Measurements from ENCODE around the gene TESK1. TPM values are rescaled to one million over a fixed set of nuclear protein-coding genes. Genes with fewer than 3 reads are reported as not detected.

TESK1 gene
- polyA plus RNA-seq, 1 experiment, result 32.6 TPM

DNA sequence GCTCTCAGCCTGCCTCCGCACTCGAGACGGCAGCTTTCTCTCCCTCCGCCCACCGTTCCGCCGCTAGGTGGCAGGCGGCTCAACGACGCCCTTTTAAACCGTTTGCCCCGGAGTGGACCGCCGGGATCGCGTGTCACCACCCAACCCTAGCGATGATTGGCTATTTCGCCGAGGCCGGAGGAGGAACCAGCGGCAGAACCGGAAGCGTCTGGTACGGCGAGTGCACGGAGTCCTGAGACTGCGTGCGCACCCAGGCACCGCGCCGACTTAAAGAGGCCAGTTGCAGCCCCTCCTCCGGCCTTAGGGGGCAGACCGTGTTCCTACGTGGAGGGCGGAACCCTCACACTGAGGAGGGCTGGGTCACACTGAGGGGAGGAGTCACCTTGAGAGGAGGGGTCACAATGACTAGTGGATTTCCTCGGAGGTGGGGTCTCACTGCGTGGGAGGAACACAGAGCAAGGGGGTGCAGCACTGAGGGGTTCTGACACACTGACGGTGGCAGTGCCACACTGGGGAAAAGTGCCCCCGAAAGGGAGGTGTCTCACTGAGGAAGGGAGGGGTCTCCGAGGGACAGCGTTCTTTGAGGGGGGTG, 980 bp upstream of the TESK1 start:
- H3K27me3 ChIP-seq (ENCODE audit: control insufficient read depth, insufficient read depth, low read length), result no peaks in the 10 kb centered on the region
- DNase-seq (ENCODE audit: low read depth), result peak; percentile 95
- peak overlapping the region; percentile 59 for H3K4me3 ChIP-seq (ENCODE audit: low read depth, low read length)
- ChIA-PET CTCF (interaction anchor here (0.7 to 1.5 kb wide), 12 partner anchors 18 to 480 kb away, joined by 3 to 6 read pairs (median 3); partner anchors contain the start of genes CREB3, RUSC2 and TLN1), POLR2A (interaction anchor here (0.6 kb wide), 1 partner anchor 54 kb away, joined by 3 read pairs; the partner anchor contains the start of genes CCDC107 and RMRP)
- H3K36me3 ChIP-seq (ENCODE audit: control insufficient read depth, insufficient read depth, low read length), result peaks cover 13% of the 10 kb centered on the region
- TF ChIP-seq, protein P1, sequence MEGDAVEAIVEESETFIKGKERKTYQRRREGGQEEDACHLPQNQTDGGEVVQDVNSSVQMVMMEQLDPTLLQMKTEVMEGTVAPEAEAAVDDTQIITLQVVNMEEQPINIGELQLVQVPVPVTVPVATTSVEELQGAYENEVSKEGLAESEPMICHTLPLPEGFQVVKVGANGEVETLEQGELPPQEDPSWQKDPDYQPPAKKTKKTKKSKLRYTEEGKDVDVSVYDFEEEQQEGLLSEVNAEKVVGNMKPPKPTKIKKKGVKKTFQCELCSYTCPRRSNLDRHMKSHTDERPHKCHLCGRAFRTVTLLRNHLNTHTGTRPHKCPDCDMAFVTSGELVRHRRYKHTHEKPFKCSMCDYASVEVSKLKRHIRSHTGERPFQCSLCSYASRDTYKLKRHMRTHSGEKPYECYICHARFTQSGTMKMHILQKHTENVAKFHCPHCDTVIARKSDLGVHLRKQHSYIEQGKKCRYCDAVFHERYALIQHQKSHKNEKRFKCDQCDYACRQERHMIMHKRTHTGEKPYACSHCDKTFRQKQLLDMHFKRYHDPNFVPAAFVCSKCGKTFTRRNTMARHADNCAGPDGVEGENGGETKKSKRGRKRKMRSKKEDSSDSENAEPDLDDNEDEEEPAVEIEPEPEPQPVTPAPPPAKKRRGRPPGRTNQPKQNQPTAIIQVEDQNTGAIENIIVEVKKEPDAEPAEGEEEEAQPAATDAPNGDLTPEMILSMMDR (IDR thresholded peaks at IDR 0.05; ENCODE audit: insufficient read depth, low read depth, low read length), result peak; percentile 91

DNA sequence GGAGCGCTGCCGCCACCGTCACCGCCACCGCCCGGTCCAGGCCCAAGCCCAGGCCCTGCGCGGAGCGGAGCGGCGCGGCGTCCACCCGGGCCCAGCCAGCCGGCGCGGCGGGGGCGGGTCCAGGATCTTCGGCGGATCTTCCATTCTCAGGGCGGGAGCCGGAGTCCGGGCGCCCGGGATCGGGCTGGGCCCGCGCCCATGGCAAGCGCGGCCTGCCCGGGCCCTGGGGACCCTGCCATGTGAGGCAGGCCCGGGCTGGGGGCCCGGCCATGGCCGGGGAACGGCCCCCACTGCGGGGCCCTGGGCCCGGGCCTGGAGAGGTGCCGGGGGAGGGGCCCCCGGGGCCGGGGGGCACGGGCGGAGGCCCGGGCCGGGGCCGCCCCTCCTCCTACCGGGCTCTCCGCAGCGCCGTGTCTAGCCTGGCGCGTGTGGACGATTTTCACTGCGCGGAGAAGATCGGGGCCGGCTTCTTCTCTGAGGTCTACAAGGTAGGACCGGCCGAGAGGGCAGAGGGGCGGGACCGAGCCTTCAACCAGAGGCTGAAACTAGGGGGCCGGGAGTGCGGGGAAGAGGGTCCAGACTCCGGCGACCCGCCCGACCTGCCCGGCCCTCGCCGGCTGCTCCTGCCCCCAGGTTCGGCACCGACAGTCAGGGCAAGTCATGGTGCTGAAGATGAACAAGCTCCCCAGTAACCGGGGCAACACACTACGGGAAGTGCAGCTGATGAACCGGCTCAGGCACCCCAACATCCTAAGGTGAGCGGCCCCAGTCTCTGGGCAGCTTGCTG, 482 bp downstream of the TESK1 start:
- POLR2A ChIA-PET, result no interaction called here
- TF ChIP-seq, protein P1 (IDR thresholded peaks at IDR 0.05; ENCODE audit: insufficient read depth, low read depth, low read length), result no peak
- no peak for DNase-seq (ENCODE audit: low read depth)
- peaks cover 20% of the 10 kb centered on the region for H3K36me3 ChIP-seq (ENCODE audit: control insufficient read depth, insufficient read depth, low read length)
- no peaks in the 10 kb centered on the region for H3K27me3 ChIP-seq (ENCODE audit: control insufficient read depth, insufficient read depth, low read length)
- H3K4me3 ChIP-seq (ENCODE audit: low read depth, low read length), result peak overlapping the region; percentile 59
- CTCF ChIA-PET, result interaction anchor here (0.8 to 1.5 kb wide), 3 partner anchors 40 to 53 kb away, joined by 3 to 4 read pairs (median 3); partner anchors contain the start of genes CCDC107 and RMRP

DNA sequence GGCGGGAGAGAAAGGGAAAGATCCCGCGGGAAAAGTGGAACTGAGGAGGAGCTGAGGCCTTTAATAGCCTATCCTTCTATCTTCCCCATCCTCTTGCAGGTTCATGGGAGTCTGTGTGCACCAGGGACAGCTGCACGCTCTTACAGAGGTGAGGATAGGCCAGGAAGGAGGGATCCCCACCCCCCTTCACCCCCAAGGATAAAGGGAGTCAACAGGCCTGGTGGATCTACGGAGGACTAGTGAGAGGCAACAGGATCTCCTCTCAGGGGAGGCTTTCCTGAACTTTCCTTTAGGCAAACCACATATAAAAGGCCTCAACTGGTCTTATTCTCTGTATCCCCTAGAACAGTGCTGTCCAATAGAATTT, 1.1 kb downstream of the TESK1 start:
- peaks cover 20% of the 10 kb centered on the region for H3K36me3 ChIP-seq (ENCODE audit: control insufficient read depth, insufficient read depth, low read length)
- H3K4me3 ChIP-seq (ENCODE audit: low read depth, low read length), result peak overlapping the region; percentile 59
- ChIA-PET POLR2A (no interaction called here), CTCF (interaction anchor here (0.8 to 1.5 kb wide), 3 partner anchors 39 to 116 kb away, joined by 3 to 4 read pairs (median 3); partner anchors contain the start of genes CCDC107, RMRP and RUSC2)
- DNase-seq (ENCODE audit: low read depth), result no peak
- H3K27me3 ChIP-seq (ENCODE audit: control insufficient read depth, insufficient read depth, low read length), result no peaks in the 10 kb centered on the region
- TF ChIP-seq, protein P1 (IDR thresholded peaks at IDR 0.05; ENCODE audit: insufficient read depth, low read depth, low read length), result no peak

DNA sequence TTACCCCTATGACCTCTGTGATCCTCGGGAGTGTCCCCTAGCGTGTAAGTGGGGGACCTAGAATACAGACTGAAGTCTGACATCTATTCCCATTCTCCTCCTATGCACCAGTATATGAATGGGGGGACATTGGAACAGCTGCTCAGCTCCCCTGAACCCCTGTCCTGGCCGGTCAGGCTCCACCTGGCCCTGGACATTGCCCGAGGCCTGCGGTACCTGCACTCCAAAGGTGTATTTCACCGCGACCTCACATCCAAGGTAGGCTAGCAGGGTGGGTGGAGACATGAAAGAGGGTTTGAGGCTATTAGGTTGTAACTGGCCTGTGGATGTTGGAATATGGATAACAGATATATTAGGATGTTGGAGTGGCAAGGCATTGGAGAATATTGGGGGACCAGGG, 1.7 kb downstream of the TESK1 start:
- ChIA-PET POLR2A (no interaction called here), CTCF (interaction anchor here (1.0 to 1.5 kb wide), 2 partner anchors 38 to 117 kb away, joined by 3 to 4 read pairs; partner anchors contain the start of gene RUSC2)
- DNase-seq (ENCODE audit: low read depth), result no peak
- Histone ChIP-seq H3K36me3 (ENCODE audit: control insufficient read depth, insufficient read depth, low read length) (peaks cover 20% of the 10 kb centered on the region), H3K27me3 (ENCODE audit: control insufficient read depth, insufficient read depth, low read length) (no peaks in the 10 kb centered on the region), H3K4me3 (ENCODE audit: low read depth, low read length) (no peak overlapping the region)
- TF ChIP-seq, protein P1 (IDR thresholded peaks at IDR 0.05; ENCODE audit: insufficient read depth, low read depth, low read length), result no peak

DNA sequence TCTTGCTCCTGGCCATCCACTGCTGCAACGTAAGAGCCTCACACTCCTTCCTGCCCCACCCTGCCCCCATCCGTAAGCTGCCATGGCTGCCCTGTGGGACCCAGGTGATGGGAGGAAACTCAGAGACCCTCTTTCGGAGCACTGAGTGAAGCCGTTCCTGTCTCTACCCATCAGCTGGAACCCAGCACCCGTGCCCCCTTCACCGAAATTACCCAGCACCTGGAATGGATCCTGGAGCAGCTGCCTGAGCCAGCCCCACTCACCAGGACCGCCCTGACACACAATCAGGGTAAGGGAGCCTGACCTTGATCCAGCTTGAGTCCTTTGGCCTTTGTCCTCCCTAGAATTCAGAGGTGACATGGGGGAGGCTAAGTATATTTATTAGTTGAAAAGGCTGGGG, 3.2 kb downstream of the TESK1 start:
- TF ChIP-seq, protein P1 (IDR thresholded peaks at IDR 0.05; ENCODE audit: insufficient read depth, low read depth, low read length), result no peak
- DNase-seq (ENCODE audit: low read depth), result no peak
- H3K27me3 ChIP-seq (ENCODE audit: control insufficient read depth, insufficient read depth, low read length), result no peaks in the 10 kb centered on the region
- POLR2A ChIA-PET, result no interaction called here
- H3K4me3 ChIP-seq (ENCODE audit: low read depth, low read length), result no peak overlapping the region
- CTCF ChIA-PET, result interaction anchor here (1.2 to 2.1 kb wide), 5 partner anchors 20 to 130 kb away, joined by 3 to 7 read pairs (median 4); partner anchors contain the start of genes CREB3 and TLN1
- H3K36me3 ChIP-seq (ENCODE audit: control insufficient read depth, insufficient read depth, low read length), result peaks cover 20% of the 10 kb centered on the region

Data from BJ (cell line).